ENCODE results near the gene VAPA.

VAPA gene

GRCh38 chr18:9931678-9932077 lies 17.9 kb downstream of the VAPA start:
- DNase-seq (ENCODE audit: low spot score) (no peak), FAIRE-seq (no peak)

GRCh38 chr18:9933865-9934264 lies 20.0 kb downstream of the VAPA start:
- DNase-seq (ENCODE audit: low spot score) = no peak
- FAIRE-seq = no peak

- no peak for FAIRE-seq
- DNase-seq (ENCODE audit: low spot score) = no peak
Measured at GRCh38 chr18:9934274-9934673, 20.5 kb downstream of the VAPA start.

DNA sequence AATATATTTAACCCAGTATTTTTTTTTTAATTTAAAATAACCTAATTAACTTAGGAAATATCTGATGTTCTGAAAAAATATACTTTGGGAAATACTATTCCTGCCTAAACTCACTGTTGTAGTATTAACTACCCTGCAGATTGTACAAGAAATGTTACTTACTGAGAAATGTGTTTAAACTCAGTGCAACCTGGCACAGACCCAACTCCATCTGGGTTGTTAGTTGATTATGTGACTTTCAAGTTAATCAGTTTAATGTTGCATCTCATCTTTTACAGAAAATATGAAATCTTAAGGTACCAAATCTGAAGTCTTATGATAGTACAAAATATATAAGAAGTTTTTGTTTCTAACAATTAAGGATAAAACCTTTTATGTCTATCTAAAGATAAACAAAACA lies 27.3 kb downstream of the VAPA start:
- DNase-seq (ENCODE audit: low spot score) (no peak), FAIRE-seq (no peak)

DNA sequence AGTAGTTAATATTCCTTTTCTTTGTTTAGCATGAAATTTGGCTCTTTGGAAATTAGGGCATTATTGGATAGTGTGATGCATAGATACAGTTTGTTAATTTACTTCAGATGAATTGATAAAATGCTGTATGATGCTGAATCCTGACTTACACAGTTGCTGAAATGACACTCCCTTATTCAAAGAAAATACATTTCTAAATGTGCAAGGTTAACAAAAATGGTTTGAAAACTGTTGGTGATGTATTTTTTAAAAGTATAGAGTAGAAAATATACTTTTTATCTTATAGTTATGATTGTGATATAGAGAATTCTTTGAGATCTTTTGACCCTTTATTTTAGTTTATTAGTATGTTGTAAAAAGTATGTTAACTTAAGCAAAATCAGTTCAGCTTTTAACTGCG lies 27.8 kb downstream of the VAPA start:
- DNase-seq (ENCODE audit: low spot score) (no peak), FAIRE-seq (no peak)

DNA sequence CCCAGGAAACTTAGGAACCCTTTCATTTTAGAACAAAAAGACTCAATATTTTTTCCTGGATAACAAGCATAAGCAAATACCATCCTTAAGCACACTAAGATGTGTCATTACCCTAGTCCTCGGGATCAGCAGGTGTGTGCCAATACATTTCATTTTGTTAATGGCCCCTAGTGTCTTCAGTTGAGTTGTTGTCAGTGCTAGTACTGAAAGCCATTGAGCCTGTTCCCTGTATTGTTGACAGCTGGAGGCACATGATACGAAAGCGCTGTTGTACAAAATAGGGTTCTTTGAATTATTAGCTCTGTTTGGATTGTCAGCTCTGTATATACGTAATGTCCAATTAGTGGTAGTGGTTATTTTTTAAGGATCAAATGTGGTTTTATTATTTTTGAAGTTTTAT lies 29.5 kb downstream of the VAPA start:
- FAIRE-seq (no peak), DNase-seq (ENCODE audit: low spot score) (no peak)

- FAIRE-seq (no peak), DNase-seq (ENCODE audit: low spot score) (no peak)
Measured at GRCh38 chr18:9944805-9945204, 31.0 kb downstream of the VAPA start.

- DNase-seq (ENCODE audit: low spot score) (no peak), FAIRE-seq (peak; percentile 30)
Measured at GRCh38 chr18:9946831-9947230, 33.0 kb downstream of the VAPA start.

- no peak for DNase-seq (ENCODE audit: low spot score)
- peak; percentile 20 for FAIRE-seq
Measured at GRCh38 chr18:9947248-9947647, 33.4 kb downstream of the VAPA start.

GRCh38 chr18:9949315-9949714 lies 35.5 kb downstream of the VAPA start:
- no peak for DNase-seq (ENCODE audit: low spot score)
- FAIRE-seq = no peak

GRCh38 chr18:9949861-9950260 lies 36.0 kb downstream of the VAPA start:
- DNase-seq (ENCODE audit: low spot score) (no peak), FAIRE-seq (no peak)

DNA sequence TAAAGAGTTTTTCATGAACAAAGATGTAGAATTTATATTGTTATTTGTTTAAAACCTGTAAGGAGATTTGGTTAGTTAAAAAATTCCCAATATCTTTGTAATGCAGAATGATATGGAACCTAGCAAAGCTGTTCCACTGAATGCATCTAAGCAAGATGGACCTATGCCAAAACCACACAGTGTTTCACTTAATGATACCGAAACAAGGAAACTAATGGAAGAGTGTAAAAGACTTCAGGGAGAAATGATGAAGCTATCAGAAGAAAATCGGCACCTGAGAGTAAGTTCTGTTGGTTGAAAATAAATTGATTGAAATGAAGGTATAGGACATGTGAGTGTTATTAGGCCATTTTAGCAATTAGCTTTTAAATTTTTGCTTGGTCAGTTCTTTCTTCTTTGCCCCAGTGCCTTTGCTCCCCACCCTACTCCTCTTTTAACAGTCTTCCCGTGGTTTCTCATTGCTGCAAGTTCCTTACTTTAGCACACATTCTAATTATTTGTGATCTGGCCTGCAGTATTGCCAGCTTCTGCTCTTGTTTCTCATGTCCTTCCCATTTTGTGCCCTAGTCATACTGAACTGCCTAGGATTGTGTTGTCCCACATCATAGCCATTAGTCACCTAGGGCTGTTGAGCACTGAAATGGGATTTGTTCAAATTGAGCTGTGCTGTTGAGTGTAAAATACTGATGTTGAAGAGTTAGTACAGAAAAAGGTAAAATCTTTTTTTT lies 36.6 kb downstream of the VAPA start:
- peak; percentile 20 for FAIRE-seq
- no peak for DNase-seq (ENCODE audit: low spot score)

DNA sequence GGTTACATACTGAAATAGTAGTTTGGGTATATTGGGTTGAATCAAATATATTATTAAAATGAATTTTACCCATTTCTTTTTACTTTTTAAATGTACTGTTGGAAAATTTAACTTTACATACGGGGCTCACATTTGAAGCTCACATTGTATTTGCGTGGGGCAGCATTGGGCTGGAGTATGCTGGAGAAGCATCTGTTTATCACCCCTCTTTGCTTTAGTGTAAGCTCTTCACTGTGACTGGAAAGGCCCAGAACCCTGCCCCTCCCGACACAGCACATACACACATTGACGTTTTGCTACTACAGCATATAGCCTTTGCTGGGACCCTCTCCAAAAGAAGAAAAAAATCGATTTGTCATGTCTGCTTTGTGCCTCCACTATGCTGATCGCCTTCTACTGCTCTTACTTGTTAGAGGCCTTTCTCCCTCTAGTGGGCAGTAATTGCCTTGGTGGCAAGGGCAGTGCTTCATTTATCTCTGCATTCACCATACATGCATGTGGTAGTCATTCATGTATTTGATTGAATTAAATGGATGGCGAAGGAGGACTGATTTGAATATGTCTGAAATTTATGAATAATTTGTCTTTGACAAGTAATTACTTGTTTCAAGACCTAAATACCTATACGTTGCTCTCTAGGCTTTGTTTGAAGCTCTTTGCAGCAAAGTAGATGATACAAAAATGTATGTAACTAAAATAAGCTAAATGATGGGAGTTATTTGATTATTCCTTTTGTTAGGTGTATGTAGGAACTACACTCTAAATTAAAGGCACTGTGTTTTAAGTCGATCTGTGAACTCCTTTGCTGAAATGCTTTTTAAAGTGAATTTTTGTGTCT lies 37.4 kb downstream of the VAPA start:
- peak; percentile 83 for FAIRE-seq
- peak; percentile 54 for DNase-seq (ENCODE audit: low spot score)

GRCh38 chr18:9952633-9953416 lies 39.0 kb downstream of the VAPA start:
- DNase-seq (ENCODE audit: low spot score) = no peak

GRCh38 chr18:9958861-9959399 lies 45.1 kb downstream of the VAPA start:
- no peak for DNase-seq (ENCODE audit: low spot score)
- FAIRE-seq = no peak

More at GRCh38 chr18:9952633-9953416, 39.0 kb downstream of the VAPA start:
- no peak for FAIRE-seq

DNA sequence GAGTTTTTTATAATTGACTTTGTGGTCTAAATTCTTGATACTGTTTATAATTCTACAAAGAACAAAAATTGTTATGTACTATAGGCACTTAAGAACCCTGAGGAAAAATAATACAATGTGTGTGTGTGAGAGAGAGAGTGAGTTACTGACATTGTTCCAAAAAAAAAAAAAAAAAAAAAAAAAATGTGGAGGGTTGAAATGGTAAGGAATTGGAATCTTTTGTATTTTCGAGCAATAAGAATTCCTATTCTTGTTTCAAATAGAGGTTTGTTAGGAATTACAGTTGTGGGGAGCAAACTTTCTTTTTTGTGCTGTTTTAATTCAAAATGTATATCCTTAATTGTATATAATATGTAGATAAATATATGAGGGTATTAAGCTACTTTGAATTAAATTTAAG lies 45.7 kb downstream of the VAPA start:
- no peak for DNase-seq (ENCODE audit: low spot score)
- no peak for FAIRE-seq

DNA sequence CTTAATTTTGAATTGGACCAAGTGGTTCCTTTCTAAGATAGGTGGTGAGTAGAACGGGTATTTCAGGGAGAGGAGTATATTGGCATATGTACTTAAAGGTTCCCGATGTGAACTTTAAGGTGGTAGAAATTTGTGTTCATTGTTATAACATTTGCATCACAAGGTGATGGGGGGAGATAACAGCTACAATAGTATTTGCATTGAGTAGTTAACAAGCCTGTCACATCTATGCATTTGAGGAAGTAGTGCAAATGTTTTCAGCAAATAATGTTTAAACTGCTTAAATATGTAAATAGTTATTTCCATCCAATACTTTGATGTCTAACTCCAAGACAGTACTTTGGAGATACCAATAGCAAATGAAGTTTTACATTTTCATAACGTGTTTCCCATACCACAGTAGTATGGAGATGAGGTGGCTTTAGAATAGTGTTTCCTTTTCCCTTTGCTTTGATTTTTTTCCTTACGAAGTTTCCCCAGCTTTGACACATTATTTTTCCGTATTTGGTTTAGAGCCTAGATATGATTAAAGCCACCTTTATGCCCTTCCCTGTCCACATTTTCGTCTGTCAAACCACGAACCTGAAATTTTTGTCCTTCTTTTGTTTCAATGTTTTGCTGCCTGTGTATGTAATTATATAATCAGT lies 46.6 kb downstream of the VAPA start:
- FAIRE-seq (no peak), DNase-seq (ENCODE audit: low spot score) (no peak)

DNA sequence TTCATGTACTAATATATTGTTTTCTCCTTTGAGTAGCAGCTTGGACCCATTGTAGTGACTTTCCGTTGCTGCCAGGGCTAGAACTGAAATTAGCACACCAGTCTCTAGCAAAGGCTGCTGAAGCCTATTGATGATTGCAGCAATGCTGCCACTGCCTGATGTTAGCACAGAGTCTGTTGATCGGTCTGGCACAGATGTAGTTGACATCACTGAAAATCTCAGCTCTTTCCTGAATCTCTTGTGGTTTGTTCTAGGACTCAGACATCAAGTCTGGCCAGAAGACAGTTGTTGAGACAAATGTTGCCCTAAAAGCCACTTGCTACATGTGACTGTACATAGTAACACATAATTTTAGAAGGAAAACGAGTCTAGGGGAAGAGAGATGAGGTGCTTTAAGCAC lies 47.2 kb downstream of the VAPA start:
- no peak for DNase-seq (ENCODE audit: low spot score)
- FAIRE-seq = no peak

DNA sequence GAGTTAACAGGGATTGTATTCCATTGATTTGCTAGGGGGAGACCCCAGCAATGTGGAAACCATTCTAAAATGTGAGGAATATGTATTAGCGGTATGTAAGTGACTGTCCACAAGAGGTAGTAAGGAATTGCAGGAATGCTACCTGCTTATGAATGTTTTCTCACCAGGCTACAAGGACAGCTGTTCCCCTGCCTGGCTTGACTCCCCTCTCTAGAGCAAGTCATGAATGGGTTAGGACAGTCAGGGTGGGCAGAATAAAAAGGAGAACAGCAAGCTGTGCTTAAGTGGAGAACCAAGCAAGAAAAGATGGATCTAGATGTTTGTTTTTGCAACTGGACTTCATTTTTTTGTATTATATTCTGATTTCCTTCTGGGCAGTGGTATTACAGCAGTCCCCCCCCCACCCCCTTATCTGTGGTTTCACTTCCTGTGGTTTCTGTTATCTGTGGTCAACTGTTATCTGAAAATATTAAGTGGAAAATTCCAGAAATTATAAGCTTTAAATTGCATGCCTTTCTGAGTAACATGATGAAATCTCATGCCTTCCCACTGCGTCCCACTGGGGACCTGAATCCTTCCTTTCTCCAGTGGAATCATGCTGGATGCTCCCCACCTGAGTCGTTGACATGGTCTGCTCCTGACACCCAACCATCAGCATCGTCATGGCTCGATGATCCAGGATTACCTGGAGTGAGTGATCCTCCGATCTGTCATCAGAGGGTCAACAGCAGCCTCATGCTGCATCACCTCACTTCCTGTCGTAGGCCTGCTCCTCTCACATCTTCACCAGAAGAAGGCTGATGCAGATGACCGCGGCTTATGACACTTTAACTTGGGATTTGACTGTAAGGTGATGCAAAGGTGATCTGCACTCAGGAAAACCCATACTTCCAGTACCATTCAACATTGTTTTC lies 52.2 kb downstream of the VAPA start:
- FAIRE-seq (peak; percentile 78), DNase-seq (ENCODE audit: low spot score) (no peak)

All from urothelium cell line (cell line).